Smooth muscle cell (in vitro differentiated cells): ENCODE measurements around the gene SLC15A3. TPM values are rescaled to one million over a fixed set of nuclear protein-coding genes. Genes with fewer than 3 reads are reported as not detected.

ENCODE experiments used
- DNase-seq: peaks from one replicate; lab custom pipeline; 2025; ENCODE audit not compliant: unreplicated experiment; lab: John Stamatoyannopoulos, UW
- H2AFZ ChIP-seq: fragments of 200-600 bp; sonication (generic); 2 replicates; pipeline ENCODE4 v1.6.0; 2016; ENCODE audit warnings: antibody characterized with exemption, low read depth, mild to moderate bottlenecking
- H3F3A ChIP-seq: fragments of 200-600 bp; sonication (generic); 2 replicates; pipeline ENCODE4 v1.6.0; 2017; ENCODE audit warnings: antibody characterized with exemption, low read depth
- H3K27ac ChIP-seq: fragments of 200-600 bp; sonication (generic); 2 replicates; pipeline ENCODE4 v1.5.1; 2016; ENCODE audit warnings: low read depth, mild to moderate bottlenecking
- H3K27me3 ChIP-seq: fragments of 200-600 bp; sonication (generic); 2 replicates; pipeline ENCODE4 v1.6.1; 2016; ENCODE audit warnings: low read depth, mild to moderate bottlenecking
- H3K36me3 ChIP-seq: fragments of 200-600 bp; sonication (generic); 2 replicates; pipeline ENCODE4 v1.5.1; 2016; ENCODE audit warnings: low read depth
- H3K4me1 ChIP-seq: fragments of 200-600 bp; sonication (generic); 2 replicates; pipeline ENCODE4 v1.5.1; 2016; ENCODE audit warnings: low read depth
- H3K4me2 ChIP-seq: fragments of 200-600 bp; sonication (generic); 2 replicates; pipeline ENCODE4 v1.6.0; 2016; ENCODE audit warnings: mild to moderate bottlenecking
- H3K4me3 ChIP-seq: fragments of 200-600 bp; sonication (generic); 2 replicates; pipeline ENCODE4 v1.5.1; 2016; ENCODE audit warnings: mild to moderate bottlenecking
- H3K79me2 ChIP-seq: fragments of 200-600 bp; sonication (generic); 2 replicates; pipeline ENCODE4 v1.6.0; 2016; ENCODE audit warnings: low read depth, mild to moderate bottlenecking
- H3K9ac ChIP-seq: fragments of 200-600 bp; sonication (generic); 2 replicates; pipeline ENCODE4 v1.6.0; 2016; ENCODE audit warnings: low read depth
- H3K9me3 ChIP-seq: fragments of 200-600 bp; sonication (generic); replicated peaks from 2 replicates; pipeline ENCODE4 v1.5.1; 2016; ENCODE audit warnings: low read depth
- H4K20me1 ChIP-seq: fragments of 200-600 bp; sonication (generic); 2 replicates; pipeline ENCODE4 v1.6.0; 2016; ENCODE audit warnings: low read depth
- CTCF ChIP-seq: fragments of 200-600 bp; sonication (generic); IDR thresholded peaks from 2 replicates; pipeline ENCODE4 v1.5.1; 2017; ENCODE audit warnings: borderline replicate concordance, mild to moderate bottlenecking, antibody characterized with exemption; ENCODE audit not compliant: insufficient read depth, poor library complexity, severe bottlenecking
- WGBS: methylation state at CpG from one replicate; pipeline ENCODE4 v1.1.7; 2016; ENCODE audit warnings: low lambda C conversion rate; 5-methylcytosine and 5-hydroxymethylcytosine counted together
- polyA plus RNA-seq: library from polyadenylated mRNA; unstranded; fragments of >200 nt; fragmentation: Nextera tagmentation; extraction: Ambion mirVana; gene quantifications from 2 replicates; pipeline ENCODE4 v1.2.1, GENCODE V29; 2016
- total RNA-seq: library from RNA; depleted of rRNA; stranded (reverse); fragments of >200 nt; gene quantifications from 2 replicates; pipeline ENCODE4 v1.2.3, GENCODE V29; 2014

The SLC15A3 gene
- total and polyA plus RNA-seq, 2 experiments from 2014 or later, result 0.27 to 0.33 TPM

- Histone ChIP-seq H3K36me3 (no peaks in the 10 kb centered on the region), H3K4me2 (no peak overlapping the region), H3K4me1 (peaks cover 6% of the 10 kb centered on the region), H3K27ac (no peak overlapping the region), H3K4me3 (no peak overlapping the region), H4K20me1 (no peaks in the 10 kb centered on the region), H3K9ac (no peak overlapping the region), H3K27me3 (peaks cover 28% of the 10 kb centered on the region), H3K9me3 (no peaks in the 10 kb centered on the region), H3F3A (no peaks in the 10 kb centered on the region), H2AFZ (no peak overlapping the region), H3K79me2 (no peaks in the 10 kb centered on the region)
- 76% methylated on average over 5 of the region's 5 CpGs for WGBS
- no peak for TF ChIP-seq CTCF
- DNase-seq, result no peak
Measured at GRCh38 chr11:60955571-60955970, 3.6 kb upstream of the SLC15A3 start.

- Histone ChIP-seq H3K9me3 (no peaks in the 10 kb centered on the region), H3F3A (no peaks in the 10 kb centered on the region)
- 93% methylated on average over 5 of the region's 5 CpGs for WGBS
Measured at GRCh38 chr11:60954421-60954820, 2.4 kb upstream of the SLC15A3 start.

GRCh38 chr11:60953781-60954180 is 1.8 kb upstream of the SLC15A3 start:
- Histone ChIP-seq H3F3A (no peaks in the 10 kb centered on the region), H3K27me3 (peaks cover 44% of the 10 kb centered on the region), H3K79me2 (no peaks in the 10 kb centered on the region), H3K9me3 (no peaks in the 10 kb centered on the region), H3K9ac (no peak overlapping the region), H3K4me3 (no peak overlapping the region), H4K20me1 (no peaks in the 10 kb centered on the region), H2AFZ (no peak overlapping the region), H3K4me2 (no peak overlapping the region), H3K4me1 (peaks cover 6% of the 10 kb centered on the region), H3K27ac (no peak overlapping the region), H3K36me3 (no peaks in the 10 kb centered on the region)
- no peak for DNase-seq
- 77% methylated on average over 6 of the region's 6 CpGs for WGBS
- TF ChIP-seq CTCF, result no peak

More at GRCh38 chr11:60954421-60954820, 2.4 kb upstream of the SLC15A3 start:
- TF ChIP-seq CTCF, result no peak
- no peak for DNase-seq
- Histone ChIP-seq H3K4me1 (peaks cover 6% of the 10 kb centered on the region), H3K27ac (no peak overlapping the region), H4K20me1 (no peaks in the 10 kb centered on the region), H3K27me3 (peaks cover 39% of the 10 kb centered on the region), H3K79me2 (no peaks in the 10 kb centered on the region), H3K36me3 (no peaks in the 10 kb centered on the region), H3K4me2 (no peak overlapping the region), H3K4me3 (no peak overlapping the region), H2AFZ (no peak overlapping the region), H3K9ac (no peak overlapping the region)

- TF ChIP-seq CTCF, result no peak
- no peak for DNase-seq
- no peak overlapping the region for H3K4me3 ChIP-seq
- no peaks in the 10 kb centered on the region for H3K36me3 ChIP-seq
- H3F3A ChIP-seq, result no peaks in the 10 kb centered on the region
- no peak overlapping the region for H2AFZ ChIP-seq
- 49% methylated on average over 3 of the region's 3 CpGs for WGBS
- no peak overlapping the region for H3K4me2 ChIP-seq
- H3K9me3 ChIP-seq, result no peaks in the 10 kb centered on the region
- no peak overlapping the region for H3K9ac ChIP-seq
- H3K27ac ChIP-seq, result no peak overlapping the region
- H3K27me3 ChIP-seq, result peaks cover 47% of the 10 kb centered on the region
- H4K20me1 ChIP-seq, result no peaks in the 10 kb centered on the region
- peaks cover 6% of the 10 kb centered on the region for H3K4me1 ChIP-seq
- H3K79me2 ChIP-seq, result no peaks in the 10 kb centered on the region
Measured at GRCh38 chr11:60952742-60953170, 780 bp upstream of the SLC15A3 start.
